ENCODE results near the gene GLIS1.

The GLIS1 gene

GRCh38 chr1:53686091-53686964, 52.6 kb downstream of the GLIS1 start:
- no peaks in the 10 kb centered on the region for H3K9me3 ChIP-seq (ENCODE audit: low read depth, low read length)
- H3K36me3 ChIP-seq (ENCODE audit: insufficient read depth, low read length): no peaks in the 10 kb centered on the region
- no peak for DNase-seq (ENCODE audit: low read depth, low spot score)
- TF ChIP-seq EZH2 (IDR thresholded peaks at IDR 0.05): no peak
- TF ChIP-seq POLR2AphosphoS5 (IDR thresholded peaks at IDR 0.05; ENCODE audit: borderline replicate concordance, low read depth, low read length): no peak
- TF ChIP-seq FOXP2 (optimal IDR thresholded peaks at IDR 0.05; ENCODE audit: control extremely low read depth, extremely low read length, insufficient read depth): no peak
- no peak overlapping the region for H3K27ac ChIP-seq
- no peak overlapping the region for H3K9ac ChIP-seq (ENCODE audit: insufficient read length)
- no peak overlapping the region for H3K4me3 ChIP-seq

- no peaks in the 10 kb centered on the region for H3K36me3 ChIP-seq (ENCODE audit: insufficient read depth, low read length)
- no peak overlapping the region for H3K9ac ChIP-seq (ENCODE audit: insufficient read length)
- no peaks in the 10 kb centered on the region for H3K9me3 ChIP-seq (ENCODE audit: low read depth, low read length)
- no peak for TF ChIP-seq FOXP2 (optimal IDR thresholded peaks at IDR 0.05; ENCODE audit: control extremely low read depth, extremely low read length, insufficient read depth)
- TF ChIP-seq POLR2AphosphoS5 (IDR thresholded peaks at IDR 0.05; ENCODE audit: borderline replicate concordance, low read depth, low read length): no peak
- TF ChIP-seq EZH2 (IDR thresholded peaks at IDR 0.05): no peak
- DNase-seq (ENCODE audit: low read depth, low spot score): no peak
- H3K27ac ChIP-seq: no peak overlapping the region
- 0 out of 2 replicates have a peak overlapping the region, but pooled peaks have one; percentile 12 for H3K4me3 ChIP-seq
Measured at GRCh38 chr1:53685272-53686051, 53.5 kb downstream of the GLIS1 start.

- no peak for TF ChIP-seq FOXP2 (optimal IDR thresholded peaks at IDR 0.05; ENCODE audit: control extremely low read depth, extremely low read length, insufficient read depth)
- no peak for TF ChIP-seq POLR2AphosphoS5 (IDR thresholded peaks at IDR 0.05; ENCODE audit: borderline replicate concordance, low read depth, low read length)
- TF ChIP-seq EZH2 (IDR thresholded peaks at IDR 0.05): no peak
- Histone ChIP-seq H3K4me3 (no peak overlapping the region), H3K27ac (no peak overlapping the region), H3K9ac (ENCODE audit: insufficient read length) (no peak overlapping the region), H3K9me3 (ENCODE audit: low read depth, low read length) (no peaks in the 10 kb centered on the region), H3K36me3 (ENCODE audit: insufficient read depth, low read length) (no peaks in the 10 kb centered on the region)
- DNase-seq (ENCODE audit: low read depth, low spot score): no peak
Measured at GRCh38 chr1:53684741-53685140, 54.2 kb downstream of the GLIS1 start.

- Histone ChIP-seq H3K9ac (ENCODE audit: insufficient read length) (no peak overlapping the region), H3K9me3 (ENCODE audit: low read depth, low read length) (no peaks in the 10 kb centered on the region), H3K36me3 (ENCODE audit: insufficient read depth, low read length) (no peaks in the 10 kb centered on the region), H3K27ac (no peak overlapping the region), H3K4me3 (no peak overlapping the region)
- no peak for DNase-seq (ENCODE audit: low read depth, low spot score)
- TF ChIP-seq FOXP2 (optimal IDR thresholded peaks at IDR 0.05; ENCODE audit: control extremely low read depth, extremely low read length, insufficient read depth): no peak
- no peak for TF ChIP-seq EZH2 (IDR thresholded peaks at IDR 0.05)
- no peak for TF ChIP-seq POLR2AphosphoS5 (IDR thresholded peaks at IDR 0.05; ENCODE audit: borderline replicate concordance, low read depth, low read length)
Measured at GRCh38 chr1:53683986-53684740, 54.8 kb downstream of the GLIS1 start.

GRCh38 chr1:53682881-53683280, 56.1 kb downstream of the GLIS1 start:
- Histone ChIP-seq H3K9me3 (ENCODE audit: low read depth, low read length) (no peaks in the 10 kb centered on the region), H3K9ac (ENCODE audit: insufficient read length) (no peak overlapping the region), H3K27ac (no peak overlapping the region), H3K36me3 (ENCODE audit: insufficient read depth, low read length) (no peaks in the 10 kb centered on the region), H3K4me3 (no peak overlapping the region)
- no peak for DNase-seq (ENCODE audit: low read depth, low spot score)
- no peak for TF ChIP-seq EZH2 (IDR thresholded peaks at IDR 0.05)
- no peak for TF ChIP-seq FOXP2 (optimal IDR thresholded peaks at IDR 0.05; ENCODE audit: control extremely low read depth, extremely low read length, insufficient read depth)
- TF ChIP-seq POLR2AphosphoS5 (IDR thresholded peaks at IDR 0.05; ENCODE audit: borderline replicate concordance, low read depth, low read length): no peak

- H3K4me3 ChIP-seq: peak overlapping the region; percentile 51
- no peaks in the 10 kb centered on the region for H3K9me3 ChIP-seq (ENCODE audit: low read depth, low read length)
- no peak for DNase-seq (ENCODE audit: low read depth, low spot score)
- no peaks in the 10 kb centered on the region for H3K36me3 ChIP-seq (ENCODE audit: insufficient read depth, low read length)
- TF ChIP-seq EZH2 (IDR thresholded peaks at IDR 0.05) (no peak), FOXP2 (optimal IDR thresholded peaks at IDR 0.05; ENCODE audit: control extremely low read depth, extremely low read length, insufficient read depth) (no peak), POLR2AphosphoS5 (IDR thresholded peaks at IDR 0.05; ENCODE audit: borderline replicate concordance, low read depth, low read length) (no peak)
- no peak overlapping the region for H3K9ac ChIP-seq (ENCODE audit: insufficient read length)
- no peak overlapping the region for H3K27ac ChIP-seq
Measured at GRCh38 chr1:53681977-53682685, 56.8 kb downstream of the GLIS1 start.

- no peak overlapping the region for H3K9ac ChIP-seq (ENCODE audit: insufficient read length)
- H3K27ac ChIP-seq: no peak overlapping the region
- no peaks in the 10 kb centered on the region for H3K9me3 ChIP-seq (ENCODE audit: low read depth, low read length)
- no peak for DNase-seq (ENCODE audit: low read depth, low spot score)
- TF ChIP-seq POLR2AphosphoS5 (IDR thresholded peaks at IDR 0.05; ENCODE audit: borderline replicate concordance, low read depth, low read length) (no peak), EZH2 (IDR thresholded peaks at IDR 0.05) (no peak), FOXP2 (optimal IDR thresholded peaks at IDR 0.05; ENCODE audit: control extremely low read depth, extremely low read length, insufficient read depth) (no peak)
- H3K36me3 ChIP-seq (ENCODE audit: insufficient read depth, low read length): no peaks in the 10 kb centered on the region
- H3K4me3 ChIP-seq: peak overlapping the region; percentile 51
Measured at GRCh38 chr1:53681351-53681976, 57.5 kb downstream of the GLIS1 start.

All from SK-N-MC (cell line).